Measurements from ENCODE around the gene FOXRED2. TPM values are rescaled to one million over a fixed set of nuclear protein-coding genes. Genes with fewer than 3 reads are reported as not detected.

FOXRED2 gene
- total and polyA plus RNA-seq, 2 of the 8 experiments (the other 6 are each of a cell fraction or from before 2014, with no cell fraction given) = 11.5 to 27.8 TPM

DNA sequence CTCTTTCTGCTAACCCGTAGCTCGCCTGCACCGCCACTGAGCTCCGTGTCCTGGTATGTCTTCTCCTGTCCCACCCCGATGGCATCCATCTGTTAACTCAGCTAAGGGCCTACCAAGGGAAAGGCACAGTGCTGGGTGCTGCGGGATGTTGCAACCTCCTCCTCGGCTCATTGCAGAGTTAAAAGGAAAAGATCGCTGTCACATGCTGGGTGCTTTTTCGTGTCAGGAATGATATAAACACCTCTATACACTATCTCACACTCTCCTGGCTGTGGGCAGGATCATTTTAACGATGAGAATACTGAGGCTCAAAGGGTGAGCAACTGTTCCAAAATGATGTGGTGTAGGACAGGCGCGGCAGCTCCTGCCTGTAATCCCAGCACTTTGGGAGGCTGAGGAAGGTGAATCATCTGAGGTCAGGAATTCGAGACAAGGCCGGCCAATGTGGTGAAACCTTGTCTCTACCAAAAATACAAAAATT lies 35.5 kb downstream of the FOXRED2 start (continued):
- TF ChIP-seq HDAC2 (IDR thresholded peaks at IDR 0.05; ENCODE audit: borderline replicate concordance in 1 of 2, low read depth in 2 of 2, low read length in 2 of 2) (no peak), EGR1 (IDR thresholded peaks at IDR 0.05; ENCODE audit: borderline replicate concordance, low read depth, low read length) (no peak), RAD21 (IDR thresholded peaks at IDR 0.05 in 1 of 2, conservative IDR thresholded peaks at IDR 0.05 in 1 of 2; ENCODE audit: low read depth in 2 of 2, low read length in 2 of 2) (no peak)
